ENCODE data around the gene MRPL52. TPM values are rescaled to one million over a fixed set of nuclear protein-coding genes. Genes with fewer than 3 reads are reported as not detected.
"Not testable (repeated sequence)": the region's sequence is repeated elsewhere in the genome, so short reads cannot be mapped to it uniquely, and the experiment has no call there.

The MRPL52 gene
- total RNA-seq, 1 experiment from 2014 or later, result 134 TPM

DNA sequence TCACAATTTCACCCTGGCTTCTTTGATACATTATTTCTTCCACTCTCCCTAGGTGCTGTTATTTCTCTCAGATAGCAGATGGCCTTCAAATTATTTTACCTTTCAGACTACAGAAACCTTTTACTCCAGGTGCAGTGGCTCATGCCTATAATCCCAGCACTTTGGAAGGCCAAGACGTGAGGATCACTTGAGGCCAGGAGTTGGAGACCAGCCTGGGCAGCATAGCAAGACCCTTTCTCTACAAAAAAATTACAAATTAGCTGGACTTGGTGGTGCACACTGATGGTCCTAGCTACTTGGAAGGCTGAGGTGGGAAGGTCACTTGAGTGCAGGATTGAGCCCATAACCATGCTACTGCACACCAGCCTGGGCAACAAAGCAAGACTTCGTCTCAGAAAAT, 37.5 kb upstream of the MRPL52 start:
- no peak overlapping the region for H2AFZ ChIP-seq (ENCODE audit: low read depth, low read length, poor library complexity, severe bottlenecking)
- no peaks in the 10 kb centered on the region for H3K9me2 ChIP-seq (ENCODE audit: insufficient read depth)
- no peaks in the 10 kb centered on the region for H3K9me3 ChIP-seq (ENCODE audit: control insufficient read depth in 1 of 2, insufficient read depth in 1 of 2, low read depth in 1 of 2, low read length in 2 of 2)
- RAD21 ChIA-PET (ENCODE audit: low non-redundant PET in 1 of 2, low total read pairs in 2 of 2, uncharacterized antibody in 2 of 2, unreplicated experiment in 2 of 2), result no interaction called here
- no peak overlapping the region for H3K4me2 ChIP-seq (ENCODE audit: low read length)
- H3K4me1 ChIP-seq (ENCODE audit: control insufficient read depth in 1 of 2, insufficient read depth in 2 of 2, low read length in 2 of 2), result peaks cover 3 to 21% of the 10 kb centered on the region in 2 experiments
- no peaks in the 10 kb centered on the region for H3K79me2 ChIP-seq (ENCODE audit: insufficient read depth, low read length)
- DNase-seq (ENCODE audit: low read depth, low spot score) (no peak), ATAC-seq (no peak)
- H3K27me3 ChIP-seq (ENCODE audit: insufficient read depth, low read length), result no peaks in the 10 kb centered on the region
- intact Hi-C loops (cut with micrococcal nuclease), result no loop called here
- H3K4me3 ChIP-seq (replicated peaks in 1 of 2; ENCODE audit: low read depth in 1 of 2, low read length in 2 of 2), result no peak overlapping the region
- H4K20me1 ChIP-seq (ENCODE audit: insufficient read depth), result no peaks in the 10 kb centered on the region
- H3K36me3 ChIP-seq (ENCODE audit: control insufficient read depth in 1 of 2, insufficient read depth in 2 of 2, low read length in 2 of 2), result no peaks in the 10 kb centered on the region
- BruUV-seq (replicated peaks), result no TSS peak
- no peak overlapping the region for H3K9ac ChIP-seq (ENCODE audit: low read length)
- TF ChIP-seq POLR2A (IDR thresholded peaks at IDR 0.05; ENCODE audit: borderline replicate concordance, extremely low read depth, insufficient read depth, insufficient read length) (no peak), EZH2 (IDR thresholded peaks at IDR 0.05) (no peak), YY1 (IDR thresholded peaks at IDR 0.05; ENCODE audit: extremely low read depth, insufficient replicate concordance, low read depth, low read length) (no peak), RAD21 (IDR thresholded peaks at IDR 0.05; ENCODE audit: low read depth) (no peak)
- TF ChIP-seq, protein P1, sequence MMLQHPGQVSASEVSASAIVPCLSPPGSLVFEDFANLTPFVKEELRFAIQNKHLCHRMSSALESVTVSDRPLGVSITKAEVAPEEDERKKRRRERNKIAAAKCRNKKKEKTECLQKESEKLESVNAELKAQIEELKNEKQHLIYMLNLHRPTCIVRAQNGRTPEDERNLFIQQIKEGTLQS (IDR thresholded peaks at IDR 0.05), result no peak
- TF ChIP-seq, protein P2, sequence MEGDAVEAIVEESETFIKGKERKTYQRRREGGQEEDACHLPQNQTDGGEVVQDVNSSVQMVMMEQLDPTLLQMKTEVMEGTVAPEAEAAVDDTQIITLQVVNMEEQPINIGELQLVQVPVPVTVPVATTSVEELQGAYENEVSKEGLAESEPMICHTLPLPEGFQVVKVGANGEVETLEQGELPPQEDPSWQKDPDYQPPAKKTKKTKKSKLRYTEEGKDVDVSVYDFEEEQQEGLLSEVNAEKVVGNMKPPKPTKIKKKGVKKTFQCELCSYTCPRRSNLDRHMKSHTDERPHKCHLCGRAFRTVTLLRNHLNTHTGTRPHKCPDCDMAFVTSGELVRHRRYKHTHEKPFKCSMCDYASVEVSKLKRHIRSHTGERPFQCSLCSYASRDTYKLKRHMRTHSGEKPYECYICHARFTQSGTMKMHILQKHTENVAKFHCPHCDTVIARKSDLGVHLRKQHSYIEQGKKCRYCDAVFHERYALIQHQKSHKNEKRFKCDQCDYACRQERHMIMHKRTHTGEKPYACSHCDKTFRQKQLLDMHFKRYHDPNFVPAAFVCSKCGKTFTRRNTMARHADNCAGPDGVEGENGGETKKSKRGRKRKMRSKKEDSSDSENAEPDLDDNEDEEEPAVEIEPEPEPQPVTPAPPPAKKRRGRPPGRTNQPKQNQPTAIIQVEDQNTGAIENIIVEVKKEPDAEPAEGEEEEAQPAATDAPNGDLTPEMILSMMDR (IDR thresholded peaks at IDR 0.05 in 2 of 3, conservative IDR thresholded peaks at IDR 0.05 in 1 of 3; ENCODE audit: borderline replicate concordance in 1 of 3, insufficient read depth in 1 of 3, low read depth in 2 of 3, low read length in 2 of 3), result no peak
- TF ChIP-seq, protein P3, sequence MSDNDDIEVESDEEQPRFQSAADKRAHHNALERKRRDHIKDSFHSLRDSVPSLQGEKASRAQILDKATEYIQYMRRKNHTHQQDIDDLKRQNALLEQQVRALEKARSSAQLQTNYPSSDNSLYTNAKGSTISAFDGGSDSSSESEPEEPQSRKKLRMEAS (IDR thresholded peaks at IDR 0.05), result no peak
- CTCF ChIA-PET, result no interaction called here
- no peak overlapping the region for H3K27ac ChIP-seq (ENCODE audit: low read depth, low read length)
- POLR2A ChIA-PET, result no interaction called here

GRCh38 chr14:22793550-22793949, 36.1 kb upstream of the MRPL52 start:
- H3K9me2 ChIP-seq (ENCODE audit: insufficient read depth); POLR2A ChIA-PET; RAD21 ChIA-PET (ENCODE audit: low non-redundant PET in 1 of 2, low total read pairs in 2 of 2, uncharacterized antibody in 2 of 2, unreplicated experiment in 2 of 2); H3K27ac ChIP-seq (ENCODE audit: low read depth, low read length); H3K9ac ChIP-seq (ENCODE audit: low read length); ATAC-seq; H2AFZ ChIP-seq (ENCODE audit: low read depth, low read length, poor library complexity, severe bottlenecking); BruUV-seq (replicated peaks); DNase-seq (ENCODE audit: low read depth, low spot score); CTCF ChIA-PET; intact Hi-C loops (cut with micrococcal nuclease); H3K4me3 ChIP-seq (replicated peaks in 1 of 2; ENCODE audit: low read depth in 1 of 2, low read length in 2 of 2); H3K79me2 ChIP-seq (ENCODE audit: insufficient read depth, low read length); H3K36me3 ChIP-seq (ENCODE audit: control insufficient read depth in 1 of 2, insufficient read depth in 2 of 2, low read length in 2 of 2); H3K9me3 ChIP-seq (ENCODE audit: control insufficient read depth in 1 of 2, insufficient read depth in 1 of 2, low read depth in 1 of 2, low read length in 2 of 2); H3K27me3 ChIP-seq (ENCODE audit: insufficient read depth, low read length); H4K20me1 ChIP-seq (ENCODE audit: insufficient read depth); H3K4me2 ChIP-seq (ENCODE audit: low read length): not testable (repeated sequence)
- H3K4me1 ChIP-seq (ENCODE audit: control insufficient read depth in 1 of 2, insufficient read depth in 2 of 2, low read length in 2 of 2), result peaks cover 3 to 20% of the 10 kb centered on the region in 2 experiments
